ENCODE data around the gene LRRC4C.

- TF ChIP-seq CHD2 (IDR thresholded peaks at IDR 0.05; ENCODE audit: low read length, partially characterized antibody): no peak
- no peak for TF ChIP-seq POLR2AphosphoS5 (IDR thresholded peaks at IDR 0.05; ENCODE audit: low read depth, low read length)
- TF ChIP-seq SIN3A (IDR thresholded peaks at IDR 0.05; ENCODE audit: borderline replicate concordance, low read depth, low read length): no peak
- TF ChIP-seq TCF12 (IDR thresholded peaks at IDR 0.05): no peak
- TF ChIP-seq MEF2A (IDR thresholded peaks at IDR 0.05; ENCODE audit: borderline replicate concordance, low read depth): no peak
- peak; percentile 25 for TF ChIP-seq CTCF (IDR thresholded peaks at IDR 0.05)
- peak; percentile 31; the same call in 1 of the 2 replicates for TF ChIP-seq GABPA (IDR thresholded peaks at IDR 0.05; ENCODE audit: low read depth)
- TF ChIP-seq SMC3 (IDR thresholded peaks at IDR 0.05; ENCODE audit: low read depth, low read length): no peak
- no peak for TF ChIP-seq TAF1 (IDR thresholded peaks at IDR 0.05; ENCODE audit: borderline replicate concordance, low read depth, low read length)
These were observed 1120.7 kb downstream of the LRRC4C start for GRCh38 chr11:40338739-40339138.

Measured in SK-N-SH (cell line).